GM19328 (cell line): Measurements from ENCODE around the gene MORN1.
"Not testable (repeated sequence)": the region's sequence is repeated elsewhere in the genome, so short reads cannot be mapped to it uniquely, and the experiment has no call there.

Source experiments
- ATAC-seq: cut with Tn5 transposase; IDR thresholded peaks from one replicate; pipeline ENCODE4 v1.9.1; 2021; ENCODE audit warnings: mild to moderate bottlenecking, moderate library complexity; ENCODE audit not compliant: unreplicated experiment

MORN1 gene

DNA sequence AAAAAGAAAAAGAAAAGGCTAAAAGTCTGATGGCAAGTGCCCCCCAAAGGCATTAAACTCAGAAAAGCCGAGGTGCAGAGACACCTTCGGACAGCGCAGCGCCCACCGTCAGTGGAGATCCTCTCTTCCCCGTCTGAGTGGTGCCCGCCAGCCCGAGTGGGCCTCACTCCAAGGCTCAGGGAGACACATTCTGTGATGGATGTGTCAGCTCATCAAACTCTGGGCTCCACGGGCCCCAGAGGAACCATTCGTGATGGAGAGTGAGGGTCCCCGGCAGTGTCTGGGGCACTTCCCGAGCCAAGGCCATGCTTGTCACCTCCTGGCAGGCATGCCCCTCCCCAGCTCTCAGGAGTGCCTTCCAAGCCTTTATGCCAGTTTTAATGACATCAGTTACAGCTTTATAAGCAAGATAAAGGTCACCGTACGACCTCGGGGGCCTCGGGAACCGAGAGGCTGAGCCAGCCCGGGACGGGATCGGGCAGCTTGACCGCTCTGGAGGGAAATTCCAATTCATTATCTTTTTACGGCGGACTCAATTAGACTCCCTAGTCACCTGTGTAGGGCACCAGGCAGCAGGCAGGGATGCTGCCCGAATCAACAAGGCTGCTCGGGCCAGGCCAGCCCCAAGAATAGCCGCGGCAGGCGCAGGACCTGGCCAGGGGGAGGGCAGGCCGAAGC lies 49.5 kb downstream of the MORN1 start:
- ATAC-seq: no peak

GRCh38 chr1:2340918-2341254 lies 50.5 kb downstream of the MORN1 start:
- ATAC-seq: no peak

DNA sequence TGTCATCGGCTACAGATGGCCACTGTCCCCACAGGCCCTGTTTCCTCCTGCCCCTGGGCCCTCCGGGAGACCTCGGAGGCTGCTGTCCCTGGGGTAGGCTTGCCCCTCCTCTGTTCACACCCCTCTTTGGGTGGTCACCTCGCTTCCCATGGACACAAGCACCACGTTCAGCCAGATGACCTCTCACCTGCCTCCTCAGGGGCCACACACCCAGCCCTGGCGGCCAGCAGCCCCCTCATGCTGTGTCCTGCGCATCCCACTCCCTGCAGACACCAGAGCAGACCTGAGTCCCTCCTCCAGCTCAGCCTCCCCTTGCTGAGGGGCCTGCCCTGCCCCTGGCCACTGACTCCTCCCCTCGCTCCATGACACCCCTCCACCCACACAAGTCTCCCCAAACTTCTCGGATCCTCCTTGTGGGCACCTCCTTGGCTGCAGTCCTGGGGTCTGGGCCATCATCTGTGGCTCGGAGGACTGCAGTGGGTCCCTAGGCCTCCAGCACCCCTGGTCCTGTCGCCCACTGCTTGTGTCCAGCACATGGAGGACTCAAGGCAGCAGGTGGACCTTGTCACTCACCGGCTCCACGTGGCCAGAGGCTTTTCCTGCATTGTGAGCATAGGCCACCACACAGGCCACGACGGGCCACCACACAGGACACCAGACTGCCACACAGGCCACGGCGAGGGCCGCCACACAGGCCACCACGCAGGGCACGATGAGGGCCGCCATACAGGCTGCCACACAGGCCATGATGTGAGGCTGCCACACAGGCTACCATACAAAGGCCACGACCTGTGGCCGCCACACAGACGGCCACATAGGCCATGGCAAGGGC lies 51.1 kb downstream of the MORN1 start:
- no peak for ATAC-seq

DNA sequence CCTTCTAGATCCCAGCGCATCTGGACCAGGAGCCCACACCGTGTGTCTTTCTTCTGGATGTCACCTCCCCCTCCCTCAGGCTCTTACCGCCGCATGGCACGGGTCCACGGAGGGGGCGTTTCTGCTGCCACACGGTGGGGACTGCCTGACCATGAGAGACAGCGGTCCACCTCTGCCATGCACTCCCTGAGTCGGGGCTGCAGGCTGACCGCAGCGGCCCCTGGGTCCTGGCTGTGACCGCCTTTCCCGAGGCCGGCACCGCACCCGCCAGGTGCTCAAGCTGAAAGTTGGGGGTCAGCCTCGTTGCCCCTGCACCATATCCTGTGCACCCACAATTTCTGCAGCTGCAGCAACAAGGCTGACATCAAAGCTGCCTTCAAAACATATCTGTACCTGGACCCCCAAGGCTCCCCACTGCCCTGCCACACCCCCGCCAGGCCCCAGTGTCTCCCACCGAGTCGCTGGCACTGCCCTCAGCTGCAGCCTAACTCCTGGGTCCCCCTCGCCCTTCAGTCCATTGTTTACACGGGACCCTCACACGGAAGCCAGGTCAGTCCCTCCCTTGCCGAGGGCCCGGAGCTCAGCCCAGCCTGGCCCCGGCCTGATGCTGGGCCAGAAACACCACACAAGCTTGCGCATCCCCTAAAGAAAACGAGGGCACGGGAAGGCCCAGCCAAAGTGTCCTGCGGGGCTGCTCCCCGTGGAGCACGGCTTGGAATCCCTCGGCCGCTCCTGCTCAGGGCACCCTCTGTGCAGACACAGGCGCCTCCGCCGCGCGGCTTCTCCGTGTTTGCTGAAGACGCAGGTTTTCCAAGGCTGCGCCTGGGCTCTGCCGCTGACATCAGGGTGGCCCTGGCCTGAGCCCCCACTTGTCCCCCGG lies 51.9 kb downstream of the MORN1 start:
- ATAC-seq: no peak

GRCh38 chr1:2337501-2337900 lies 53.9 kb downstream of the MORN1 start:
- ATAC-seq: no peak

GRCh38 chr1:2337081-2337480 lies 54.3 kb downstream of the MORN1 start:
- no peak for ATAC-seq

- no peak for ATAC-seq
Measured at GRCh38 chr1:2336499-2336898, 54.9 kb downstream of the MORN1 start.

GRCh38 chr1:2335721-2336455 lies 55.5 kb downstream of the MORN1 start:
- ATAC-seq: no peak

GRCh38 chr1:2334883-2335534 lies 56.3 kb downstream of the MORN1 start:
- ATAC-seq: no peak

- no peak for ATAC-seq
Measured at GRCh38 chr1:2334366-2334765, 57.0 kb downstream of the MORN1 start.

- ATAC-seq: not testable (repeated sequence)
Measured at GRCh38 chr1:2331580-2331979, 59.8 kb downstream of the MORN1 start.

DNA sequence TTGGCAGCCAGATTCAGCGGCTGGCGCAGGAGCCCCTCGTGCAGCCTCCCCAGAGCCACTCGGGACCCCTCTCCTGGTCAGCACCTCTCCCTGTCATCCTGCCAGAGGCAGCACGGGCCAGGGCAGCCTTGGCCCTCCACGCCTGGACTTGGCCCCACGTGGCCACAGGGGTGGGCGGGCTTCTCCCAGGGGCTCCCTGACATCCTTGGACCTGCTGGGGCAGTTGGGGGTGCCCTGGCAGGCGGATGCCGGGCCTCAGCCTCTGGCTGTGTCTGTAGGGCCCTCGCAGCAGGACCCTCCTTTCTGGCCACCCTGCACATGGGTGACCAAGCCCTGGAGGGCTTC lies 60.2 kb downstream of the MORN1 start:
- no peak for ATAC-seq

DNA sequence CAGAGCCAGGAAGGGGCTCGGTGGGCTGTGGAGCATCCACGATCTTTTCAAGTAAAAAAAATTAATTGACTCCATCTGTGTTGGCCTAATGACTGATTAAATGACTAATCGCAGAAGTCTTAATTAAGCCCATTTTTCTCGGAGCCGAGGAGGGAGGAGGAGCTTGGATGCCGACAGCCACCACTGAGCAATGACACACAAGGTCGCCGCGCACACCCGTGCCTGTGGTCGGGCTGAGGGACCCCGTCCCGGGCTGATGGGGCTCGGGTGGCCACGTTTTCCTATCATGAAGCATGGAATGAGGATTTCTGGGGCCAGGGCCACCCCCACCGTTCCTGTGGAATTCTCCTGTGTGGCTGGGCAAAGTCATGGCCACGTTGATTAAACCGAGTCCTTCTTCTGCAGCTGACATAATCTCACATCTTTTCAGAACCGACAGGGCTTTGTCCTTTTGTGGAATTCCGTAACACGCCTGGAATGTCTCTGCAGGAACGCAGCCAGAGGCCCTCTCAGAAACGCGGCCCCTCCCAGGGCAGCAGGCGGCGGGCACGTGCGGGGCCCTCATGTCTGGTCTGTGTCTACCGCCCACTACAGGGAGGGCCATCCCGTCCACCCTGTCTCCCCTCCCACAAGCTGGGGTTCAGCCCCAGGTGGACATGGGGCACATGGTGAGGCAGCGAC lies 60.7 kb downstream of the MORN1 start:
- no peak for ATAC-seq

DNA sequence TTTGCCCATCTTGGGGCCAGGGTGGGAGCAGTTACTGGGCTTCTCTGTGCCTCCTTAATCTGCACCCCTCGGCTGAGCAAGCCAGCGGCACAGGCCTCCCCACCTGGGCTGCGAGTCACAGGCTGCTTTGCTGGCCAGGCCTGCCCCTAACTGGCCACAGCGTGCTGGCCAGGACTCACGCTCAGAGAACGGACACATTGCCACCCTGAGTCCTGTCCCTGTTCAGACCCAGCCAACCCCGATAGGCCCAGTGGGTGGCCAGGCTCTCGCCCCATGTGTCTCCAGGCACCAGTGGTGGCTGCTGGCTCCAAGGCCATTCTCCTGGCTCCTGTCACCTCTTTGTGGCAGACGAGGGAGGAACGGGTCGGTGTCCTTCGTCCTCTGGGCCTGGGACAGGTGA lies 61.3 kb downstream of the MORN1 start:
- no peak for ATAC-seq

GRCh38 chr1:2328676-2329455 lies 62.5 kb downstream of the MORN1 start:
- ATAC-seq: no peak

- no peak for ATAC-seq
Measured at GRCh38 chr1:2327841-2328240, 63.5 kb downstream of the MORN1 start.

- not testable (repeated sequence) for ATAC-seq
Measured at GRCh38 chr1:2327162-2327561, 64.2 kb downstream of the MORN1 start.

DNA sequence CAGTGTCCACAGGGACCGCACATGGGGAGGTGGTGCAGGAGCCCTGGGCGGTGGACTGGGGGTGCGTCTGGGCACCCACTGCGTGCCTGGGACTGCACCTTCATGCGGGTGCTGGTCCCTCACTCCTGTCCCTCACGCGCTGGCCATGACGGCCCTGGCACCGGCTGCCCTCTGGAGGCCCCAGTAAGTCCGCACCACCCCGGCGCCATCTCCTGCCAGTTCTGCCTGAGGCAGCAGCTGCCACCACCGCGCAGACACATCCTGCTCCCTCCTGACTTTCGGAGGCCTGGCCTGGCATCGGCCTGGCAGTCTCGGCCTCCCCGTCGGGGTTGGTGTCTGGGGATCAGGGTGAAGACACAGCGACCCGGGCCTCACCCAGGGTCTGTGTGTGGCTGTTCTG lies 64.8 kb downstream of the MORN1 start:
- ATAC-seq: no peak
